CD4-positive, alpha-beta T cell treated with Interleukin-17A for 4 hours (primary cell): Measurements from ENCODE around the gene DENND1A.

Experiments used
- DNase-seq: peaks from one replicate; pipeline ENCODE4 v3.0.0-alpha.2; 2020; ENCODE audit warnings: mixed read lengths

The DENND1A gene

GRCh38 chr9:123605286-123605685 lies 324.6 kb downstream of the DENND1A start:
- no peak for DNase-seq

DNA sequence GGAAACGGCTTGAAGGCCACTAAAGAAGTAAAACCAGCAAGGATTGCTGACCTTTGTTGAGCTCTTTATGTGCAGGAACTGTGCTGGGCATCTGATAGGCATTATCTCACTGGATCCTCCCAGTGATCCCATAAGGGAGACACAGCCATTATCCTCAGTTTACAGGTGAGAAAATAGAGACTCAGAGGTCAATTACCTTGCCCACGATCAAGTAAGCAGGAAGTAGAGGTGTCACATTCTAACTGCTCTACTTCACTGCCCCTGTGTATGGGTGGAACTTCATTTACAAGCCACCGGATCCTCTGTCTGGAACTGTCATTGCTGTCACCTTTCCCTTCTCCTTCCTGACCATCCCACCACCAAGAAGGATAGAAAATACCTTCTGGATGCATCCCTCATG lies 325.1 kb downstream of the DENND1A start:
- no peak for DNase-seq

DNA sequence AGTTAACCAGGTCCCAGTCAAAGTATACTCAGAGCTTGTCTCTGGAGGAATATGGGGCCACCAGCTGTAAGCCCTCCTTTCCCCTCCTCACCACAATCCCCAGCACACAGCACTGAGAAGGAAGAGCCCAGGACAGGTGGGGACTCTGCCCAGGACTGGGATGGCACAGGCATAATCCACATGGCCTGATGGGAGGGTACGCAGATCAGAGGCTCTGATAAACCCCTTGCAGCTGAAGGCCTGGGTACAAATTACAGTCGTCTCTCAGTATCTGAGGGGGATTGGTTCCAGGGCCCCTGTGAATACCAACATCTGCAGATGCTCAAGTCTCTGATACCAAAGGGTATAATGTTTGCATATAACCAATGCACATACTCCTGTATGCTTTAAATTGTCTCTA lies 328.1 kb downstream of the DENND1A start:
- no peak for DNase-seq

DNA sequence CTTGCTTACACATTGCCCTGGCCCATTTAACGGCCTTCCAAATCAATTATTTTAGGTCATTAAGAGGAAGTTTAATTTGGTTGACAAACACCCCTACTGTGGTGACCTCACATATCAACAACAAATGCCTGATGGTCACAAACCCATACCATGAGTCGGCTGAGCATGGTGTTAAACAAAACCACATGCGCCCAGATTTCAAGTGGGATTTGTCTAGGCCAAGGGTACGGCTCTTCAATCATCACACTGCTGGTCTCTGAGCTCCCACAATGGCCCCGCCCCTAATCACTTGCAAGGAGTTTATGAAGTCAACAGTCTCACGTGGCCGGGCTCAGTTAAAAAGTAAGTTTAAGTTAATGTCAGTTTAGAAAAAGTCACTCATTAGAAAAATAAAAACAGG lies 330.1 kb downstream of the DENND1A start:
- DNase-seq: no peak

DNA sequence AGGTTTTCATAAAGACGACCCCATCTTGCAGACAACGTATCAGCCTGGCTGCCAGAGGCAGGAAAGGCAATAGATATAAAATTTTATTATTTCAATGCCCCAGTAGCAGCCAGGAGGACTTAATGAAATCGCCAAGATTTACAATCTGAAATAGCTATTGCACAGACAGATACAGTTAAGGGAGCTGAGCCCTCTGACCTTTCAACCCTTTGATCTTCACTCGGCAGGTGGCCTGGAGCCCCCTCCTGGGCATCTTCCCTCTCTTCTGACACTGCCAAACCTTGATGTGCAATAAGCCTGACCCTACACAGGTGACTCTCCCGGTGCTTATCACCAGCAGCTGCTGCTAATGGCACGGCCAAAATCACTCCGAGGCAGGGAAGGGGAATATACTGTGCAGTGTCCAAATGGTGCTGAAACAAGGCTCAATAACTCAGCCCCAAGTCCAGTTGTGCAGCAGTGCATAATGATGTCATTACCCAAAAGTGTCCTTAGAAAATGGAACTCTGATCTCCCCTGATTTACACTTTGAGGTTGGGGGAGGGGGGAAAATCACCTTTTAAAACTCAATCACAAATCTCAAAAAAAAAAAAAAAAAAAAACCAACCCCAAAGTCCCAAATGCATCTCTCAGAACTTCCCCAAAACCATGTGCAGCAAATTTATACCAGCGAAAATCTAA lies 331.9 kb downstream of the DENND1A start:
- DNase-seq: no peak

DNA sequence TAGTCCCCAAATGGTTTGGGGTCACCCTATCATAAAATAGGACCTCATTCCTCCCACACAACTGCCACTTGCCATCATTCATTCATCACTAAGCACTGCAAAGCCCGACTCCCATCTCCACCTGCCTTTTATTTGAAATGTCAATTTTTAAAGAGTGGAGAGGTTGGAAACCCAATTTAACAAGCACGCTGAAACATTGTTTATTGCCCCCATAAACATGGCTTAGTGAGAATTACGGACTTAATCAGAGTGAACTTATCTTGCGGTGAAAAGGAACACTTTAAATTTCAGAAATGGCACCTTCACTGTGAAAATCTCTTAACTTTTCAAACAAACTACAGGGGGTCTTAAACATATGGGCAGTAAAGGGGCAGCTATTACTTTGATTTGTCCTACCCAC lies 332.9 kb downstream of the DENND1A start:
- DNase-seq: no peak

DNA sequence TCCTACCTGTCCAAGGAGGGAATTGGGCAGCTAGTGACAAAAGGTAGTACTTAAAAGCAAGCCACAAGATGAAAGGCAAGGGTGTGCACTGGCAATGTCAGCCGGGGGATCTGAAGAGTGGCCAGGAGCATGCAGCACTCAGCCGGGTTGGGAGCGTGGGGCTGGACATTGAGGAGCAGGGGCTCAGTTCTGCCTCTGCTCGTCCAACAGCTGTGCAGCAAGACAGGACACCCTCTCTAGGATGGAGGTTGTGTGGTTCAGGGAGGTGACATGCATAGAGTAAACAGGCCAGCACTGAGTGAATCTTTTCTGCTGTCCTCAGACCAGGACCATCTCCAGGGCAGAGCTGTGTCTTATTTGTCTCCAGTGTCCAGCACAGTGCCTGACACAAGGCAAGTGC lies 338.6 kb downstream of the DENND1A start:
- DNase-seq: no peak

DNA sequence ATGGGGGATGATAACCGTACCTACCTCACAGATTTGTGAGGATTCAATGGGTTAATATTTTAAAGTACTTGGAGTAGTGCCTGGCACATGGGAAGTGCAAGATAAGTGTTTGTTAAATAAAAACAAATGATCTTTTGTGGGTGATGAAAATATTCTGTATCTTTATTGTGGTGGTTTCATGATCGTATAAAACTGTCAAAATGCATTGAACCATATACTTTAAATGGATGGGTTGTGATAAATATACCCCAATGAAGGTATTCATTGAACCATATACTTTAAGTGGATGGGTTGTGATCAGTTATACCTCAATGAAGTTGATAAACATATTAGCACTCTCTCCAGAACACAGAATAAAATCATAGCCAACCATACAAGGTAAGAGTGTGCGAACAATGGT lies 339.4 kb downstream of the DENND1A start:
- no peak for DNase-seq

GRCh38 chr9:123589361-123590239 lies 340.3 kb downstream of the DENND1A start:
- no peak for DNase-seq

DNA sequence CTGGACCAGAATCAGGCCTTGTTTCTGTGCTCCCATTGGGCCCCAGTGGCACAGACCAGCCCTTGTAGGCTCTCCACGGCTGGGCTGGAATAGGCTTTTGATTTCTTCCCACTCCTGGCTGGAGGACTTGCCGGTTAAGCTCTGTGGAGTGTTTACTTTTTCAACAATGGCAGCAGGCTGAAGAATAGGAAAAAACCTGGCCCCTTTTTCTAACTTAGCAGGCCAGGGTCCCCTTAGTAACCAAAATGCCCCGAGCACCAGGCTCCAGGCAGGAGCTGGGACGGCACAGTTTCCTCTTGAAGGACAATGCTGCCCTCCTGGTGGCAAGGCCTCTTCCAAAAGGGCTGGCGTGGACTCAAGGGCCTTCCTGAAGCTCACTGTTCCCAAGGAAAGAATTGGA lies 343.7 kb downstream of the DENND1A start:
- DNase-seq: no peak

DNA sequence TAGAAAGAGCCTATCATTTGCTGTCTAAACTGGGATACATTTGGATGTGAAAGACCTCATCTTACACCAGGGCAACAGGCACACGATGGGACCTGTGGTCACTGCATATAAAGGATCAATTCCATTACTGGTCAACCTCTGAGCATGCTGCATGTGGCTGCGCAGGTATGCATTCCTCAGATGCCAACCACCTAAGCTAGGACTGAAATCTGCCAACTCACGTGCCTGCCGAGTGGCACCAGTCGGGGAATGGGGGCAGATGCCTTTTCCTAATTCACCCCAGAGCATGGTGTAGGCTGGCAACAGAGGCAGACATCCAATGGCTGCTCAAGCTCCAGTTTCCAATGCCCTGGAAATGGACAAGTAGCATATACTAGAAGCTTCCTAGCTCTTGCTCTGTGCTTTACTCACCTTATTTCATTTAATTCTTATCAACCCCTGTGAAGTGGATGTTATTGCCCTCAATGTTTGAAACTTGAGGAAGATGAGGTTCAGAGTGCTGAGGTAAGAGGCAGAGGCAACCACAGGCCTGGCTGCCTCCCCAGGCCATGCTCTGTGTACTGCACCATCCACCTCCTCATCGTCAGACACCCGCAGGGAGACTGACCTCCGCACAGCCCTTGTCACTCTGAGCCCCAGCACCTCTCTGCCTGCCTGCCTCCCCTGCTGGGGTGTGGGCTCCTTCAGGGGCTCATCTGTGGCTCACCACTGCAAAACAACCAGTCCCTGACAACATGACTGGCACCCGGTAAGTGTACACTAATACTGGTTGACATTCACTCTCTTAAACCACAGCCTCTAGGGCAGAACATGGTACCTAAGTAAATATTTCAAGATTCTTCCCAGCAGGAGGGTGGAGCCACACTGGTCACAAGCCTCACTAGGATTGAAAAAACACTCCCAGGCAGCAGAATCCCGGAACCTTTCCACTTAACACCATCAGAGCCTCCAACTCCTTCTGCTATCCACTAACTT lies 345.4 kb downstream of the DENND1A start:
- DNase-seq: no peak

DNA sequence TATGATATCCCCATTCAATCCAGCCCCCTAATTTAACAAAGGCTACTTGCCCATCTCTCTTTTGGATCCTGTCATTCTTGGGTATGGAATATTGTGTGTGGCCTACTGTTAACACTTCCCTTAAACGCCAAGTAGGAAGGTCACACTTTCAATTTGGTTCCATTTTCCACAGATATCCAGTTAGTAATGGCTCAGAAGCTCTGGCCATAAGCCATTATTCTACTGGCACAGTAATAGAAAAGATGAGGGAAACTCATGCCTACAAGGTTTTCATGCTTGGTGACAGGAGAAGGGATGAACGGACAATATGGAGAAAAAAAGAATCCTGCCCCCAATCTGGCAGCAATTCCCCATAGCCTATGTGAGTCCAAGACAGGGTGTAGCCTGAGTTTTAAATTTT lies 346.3 kb downstream of the DENND1A start:
- no peak for DNase-seq

GRCh38 chr9:123571240-123571639 lies 358.7 kb downstream of the DENND1A start:
- DNase-seq: no peak

- DNase-seq: no peak
Observed at GRCh38 chr9:123568691-123569688, 360.9 kb downstream of the DENND1A start.

GRCh38 chr9:123567013-123567412 lies 362.9 kb downstream of the DENND1A start:
- DNase-seq: no peak

- no peak for DNase-seq
Observed at GRCh38 chr9:123564652-123565051, 365.3 kb downstream of the DENND1A start.

DNA sequence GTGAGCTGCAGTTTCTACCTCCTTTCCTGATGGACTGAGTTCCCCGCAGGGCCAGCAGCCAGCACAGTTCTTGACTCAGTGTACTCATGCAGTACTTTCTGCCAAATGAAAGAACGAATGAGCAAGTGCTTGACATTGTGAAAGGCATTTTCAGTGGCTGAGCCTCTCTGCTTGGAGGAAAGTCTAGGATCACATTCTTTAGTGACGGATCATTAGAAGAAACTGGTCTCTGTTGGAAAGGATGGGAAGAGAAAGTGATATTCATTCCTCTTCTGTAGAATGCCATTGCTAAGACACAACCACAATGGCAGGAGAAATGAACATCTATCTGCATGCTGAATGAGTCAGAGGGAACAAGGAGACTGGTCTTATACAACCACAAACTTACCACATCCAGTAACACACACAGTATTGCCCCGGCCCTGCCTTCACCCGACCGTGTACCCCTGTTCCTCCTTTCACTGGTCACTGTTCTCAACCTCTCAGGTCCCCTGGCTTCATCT lies 367.0 kb downstream of the DENND1A start:
- DNase-seq: no peak

- DNase-seq: no peak
Observed at GRCh38 chr9:123561046-123561445, 368.9 kb downstream of the DENND1A start.

GRCh38 chr9:123556464-123557435 lies 373.2 kb downstream of the DENND1A start:
- DNase-seq: no peak

- DNase-seq: no peak
Observed at GRCh38 chr9:123555646-123556045, 374.3 kb downstream of the DENND1A start.
